Iris pigment epithelial cell (primary cell): ENCODE data around the gene TUBB2B.
"Not testable (repeated sequence)": the region's sequence is repeated elsewhere in the genome, so short reads cannot be mapped to it uniquely, and the experiment has no call there.

ENCODE experiments used
- DNase-seq: peaks from one replicate; pipeline ENCODE4 v3.0.0-alpha.2; 2011; ENCODE audit warnings: low read depth

TUBB2B gene

DNA sequence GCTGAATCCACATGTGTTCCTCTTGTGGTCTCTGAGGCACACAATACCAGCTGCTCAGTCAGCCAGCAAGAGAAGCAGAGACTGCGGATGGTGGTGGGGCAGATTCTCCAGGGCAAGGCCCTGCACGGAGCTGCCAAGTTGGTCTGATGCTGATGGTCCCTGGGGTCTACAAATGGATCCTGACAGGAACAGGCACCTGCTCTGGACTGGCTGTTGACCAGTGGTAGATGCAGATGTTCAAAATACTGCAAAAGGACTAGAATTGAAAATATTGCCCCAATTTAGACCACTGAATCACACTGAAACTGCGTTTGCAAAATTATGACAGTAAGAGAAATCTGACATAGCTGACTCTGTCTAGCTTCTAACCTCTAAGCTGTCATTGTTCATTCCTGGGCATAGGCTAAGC, 40.5 kb downstream of the TUBB2B start:
- no peak for DNase-seq

DNA sequence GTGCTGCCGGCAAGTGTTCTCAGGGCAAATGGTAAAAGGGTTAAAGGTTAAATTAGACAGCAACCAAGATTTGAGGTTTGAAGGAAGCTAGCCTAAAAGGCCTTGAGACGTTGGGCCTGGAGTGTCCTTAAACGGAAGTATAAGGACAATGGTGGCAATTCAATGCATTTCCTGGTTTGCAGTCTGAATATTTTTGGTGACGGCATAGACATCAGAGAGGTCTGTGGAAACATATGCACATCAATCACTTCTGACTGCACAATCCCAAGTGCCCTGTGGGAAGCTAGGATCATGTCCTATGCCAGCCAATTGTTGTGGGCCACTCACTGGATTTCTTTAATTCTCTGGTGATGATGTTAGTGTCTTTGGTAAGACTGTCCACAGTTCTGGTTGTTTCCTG, 44.4 kb downstream of the TUBB2B start:
- DNase-seq = no peak

- no peak for DNase-seq
These were observed 46.3 kb downstream of the TUBB2B start for GRCh38 chr6:3181105-3181504.

DNA sequence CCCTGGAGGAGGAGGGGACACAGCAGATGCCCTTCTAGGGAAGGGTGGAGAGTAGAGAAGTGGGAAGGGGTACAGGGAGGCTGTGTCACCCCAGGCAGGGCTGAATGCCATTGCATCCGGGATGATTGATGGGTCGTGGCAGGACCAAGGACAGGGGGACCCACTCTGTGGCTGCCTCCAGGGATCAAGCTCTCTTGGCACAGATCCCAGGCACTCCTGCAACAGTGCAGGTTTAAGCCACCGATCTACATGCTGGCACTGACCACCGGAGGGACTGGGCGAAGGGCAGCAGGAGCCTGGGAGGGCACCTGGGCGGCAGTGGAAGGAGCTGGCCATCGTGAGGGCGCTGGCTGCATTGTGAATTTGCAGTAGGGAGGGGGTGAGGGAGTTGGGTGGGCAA, 47.5 kb downstream of the TUBB2B start:
- DNase-seq = not testable (repeated sequence)

GRCh38 chr6:3178666-3179065, 48.8 kb downstream of the TUBB2B start:
- DNase-seq = not testable (repeated sequence)

DNA sequence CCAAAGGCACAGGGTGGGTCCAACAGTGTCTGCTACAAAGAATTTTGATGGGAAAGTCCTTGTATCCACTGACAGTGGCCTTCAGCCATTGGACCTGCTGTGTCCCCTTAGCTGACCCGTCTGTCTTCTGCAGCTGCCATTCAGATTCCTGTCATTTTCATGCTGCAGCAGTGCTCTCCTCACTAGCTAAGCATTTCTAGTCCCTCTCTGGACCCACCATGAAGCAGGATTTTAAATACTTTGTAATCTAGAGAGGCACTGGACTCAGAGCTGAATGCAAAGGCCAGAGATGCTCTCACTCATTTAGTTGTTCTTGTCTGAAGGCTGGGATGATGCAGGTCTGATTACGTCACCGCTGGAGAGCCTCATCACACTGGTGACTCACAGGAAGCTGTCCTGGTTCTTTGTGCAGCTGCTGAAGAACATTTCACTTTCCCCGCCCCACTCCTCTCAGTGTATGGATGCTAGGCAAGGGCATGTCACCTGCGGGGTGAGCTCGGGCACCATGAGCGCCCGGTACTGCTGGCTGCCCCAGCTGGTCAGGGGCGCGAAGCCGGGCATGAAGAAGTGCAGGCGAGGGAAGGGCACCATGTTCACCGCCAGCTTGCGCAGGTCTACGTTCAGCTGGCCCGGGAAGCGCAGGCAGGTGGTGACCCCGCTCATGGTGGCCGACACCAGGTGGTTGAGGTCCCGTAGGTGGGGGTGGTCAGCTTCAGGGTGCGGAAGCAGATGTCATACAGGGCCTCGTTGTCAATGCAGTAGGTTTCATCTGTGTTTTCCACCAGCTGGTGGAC, 50.7 kb downstream of the TUBB2B start:
- DNase-seq = peak; percentile 97

GRCh38 chr6:3175715-3176402, 51.6 kb downstream of the TUBB2B start:
- DNase-seq = no peak
